Measurements from ENCODE around the gene TSSK3. TPM values are rescaled to one million over a fixed set of nuclear protein-coding genes. Genes with fewer than 3 reads are reported as not detected.

The TSSK3 gene
- total RNA-seq, 1 donor from 2014 or later: 1.0 TPM

DNA sequence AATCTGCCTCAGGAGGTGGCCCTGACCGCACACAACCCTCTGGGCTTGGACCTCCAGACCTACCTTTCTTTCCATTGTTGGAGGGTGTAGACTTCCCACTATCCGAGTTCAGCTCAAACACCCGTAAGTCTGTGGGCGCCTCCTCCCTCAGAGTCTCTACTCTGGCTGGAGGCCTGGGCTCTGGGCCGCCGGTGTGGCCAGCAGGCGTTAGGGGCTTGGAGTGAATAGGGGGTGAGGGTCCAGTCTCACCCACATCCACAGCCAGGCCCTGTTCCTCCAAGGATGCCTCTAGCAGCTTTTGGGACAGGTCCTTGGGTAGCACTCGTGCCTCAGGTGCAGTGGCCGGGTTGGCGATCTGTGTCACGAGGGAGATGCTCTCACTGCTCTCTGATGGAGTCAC lies 13.9 kb downstream of the TSSK3 start:
- no peaks in the 10 kb centered on the region for H3K27me3 ChIP-seq (ENCODE audit: control insufficient read depth in 3 of 3, insufficient read depth in 3 of 3, low read length in 3 of 3)
- H3K27ac ChIP-seq (ENCODE audit: low read depth, low read length): no peak overlapping the region
- H3K36me3 ChIP-seq (ENCODE audit: control insufficient read depth in 3 of 3, insufficient read depth in 3 of 3, low read length in 3 of 3): peaks cover 90 to 93% (median 92%) of the 10 kb centered on the region in 3 donors
- no peaks in the 10 kb centered on the region for H3K9me3 ChIP-seq (ENCODE audit: control insufficient read depth in 3 of 3, low read length in 3 of 3)
- H3K9ac ChIP-seq (ENCODE audit: low read depth in 1 of 3, low read length in 3 of 3): no peak overlapping the region
- no peak overlapping the region for H3K4me3 ChIP-seq (ENCODE audit: low read length in 3 of 3)
- no peaks in the 10 kb centered on the region for H3K4me1 ChIP-seq (ENCODE audit: control insufficient read depth in 3 of 3, insufficient read depth in 3 of 3, low read length in 3 of 3)

DNA sequence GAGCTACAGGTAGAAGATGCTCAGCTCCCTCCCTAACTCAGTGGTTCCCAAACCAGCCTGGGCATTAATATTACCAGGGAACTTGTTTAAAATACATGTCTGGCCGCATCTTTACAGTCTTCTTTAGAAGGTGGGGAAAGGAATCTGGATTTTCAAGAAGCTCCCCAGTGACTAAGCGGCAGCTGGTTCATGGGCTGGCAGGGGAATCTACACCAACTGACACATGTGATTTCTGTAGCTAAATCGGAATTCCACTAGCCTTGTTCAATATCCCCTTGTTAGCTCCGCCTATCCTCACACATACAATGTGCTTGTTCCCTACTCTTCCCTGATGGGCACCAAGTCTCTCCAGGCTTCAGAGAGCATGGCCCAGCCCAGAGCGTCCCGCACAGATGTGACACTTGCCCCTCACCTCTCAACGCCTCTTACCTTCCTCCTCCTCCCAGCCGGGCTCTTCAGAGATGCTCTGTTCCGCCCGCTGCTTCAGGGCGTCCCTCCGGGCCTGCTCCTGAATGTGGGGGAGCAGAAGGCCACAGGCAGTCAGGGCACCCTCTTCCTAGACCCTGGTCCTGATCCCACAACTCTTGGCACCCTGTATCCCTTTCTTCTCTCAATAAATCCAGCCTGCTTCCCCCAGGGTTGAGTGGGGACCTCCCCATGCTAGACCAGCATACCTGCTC lies 15.3 kb downstream of the TSSK3 start:
- no peaks in the 10 kb centered on the region for H3K27me3 ChIP-seq (ENCODE audit: control insufficient read depth in 3 of 3, insufficient read depth in 3 of 3, low read length in 3 of 3)
- no peak overlapping the region for H3K4me3 ChIP-seq (ENCODE audit: low read length in 3 of 3)
- H3K4me1 ChIP-seq (ENCODE audit: control insufficient read depth in 3 of 3, insufficient read depth in 3 of 3, low read length in 3 of 3): no peaks in the 10 kb centered on the region
- H3K27ac ChIP-seq (ENCODE audit: low read depth, low read length): no peak overlapping the region
- no peak overlapping the region for H3K9ac ChIP-seq (ENCODE audit: low read depth in 1 of 3, low read length in 3 of 3)
- H3K36me3 ChIP-seq (ENCODE audit: control insufficient read depth in 3 of 3, insufficient read depth in 3 of 3, low read length in 3 of 3): peaks cover 90 to 94% (median 92%) of the 10 kb centered on the region in 3 donors
- no peaks in the 10 kb centered on the region for H3K9me3 ChIP-seq (ENCODE audit: control insufficient read depth in 3 of 3, low read length in 3 of 3)

DNA sequence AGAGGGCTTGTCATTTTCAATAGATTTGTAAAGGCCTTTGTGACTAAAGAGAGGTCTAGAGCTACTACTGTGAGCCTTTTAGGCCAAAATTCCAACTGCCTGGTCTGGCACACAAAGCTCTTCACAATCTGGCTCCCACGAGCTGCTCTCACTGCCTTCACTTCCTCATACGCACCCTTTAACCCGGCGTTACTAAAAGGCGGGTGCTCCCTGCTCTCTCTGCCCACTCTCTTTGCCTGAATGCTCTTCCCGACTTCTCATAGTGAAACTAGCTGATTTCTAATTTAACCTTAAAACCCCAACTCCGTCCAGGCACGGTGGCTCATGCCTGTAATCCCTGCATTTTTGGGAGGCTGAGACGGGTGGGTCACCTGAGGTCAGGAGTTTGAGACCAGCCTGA lies 17.7 kb downstream of the TSSK3 start:
- H3K9ac ChIP-seq (ENCODE audit: low read depth in 1 of 3, low read length in 3 of 3): no peak overlapping the region
- no peaks in the 10 kb centered on the region for H3K4me1 ChIP-seq (ENCODE audit: control insufficient read depth in 3 of 3, insufficient read depth in 3 of 3, low read length in 3 of 3)
- no peaks in the 10 kb centered on the region for H3K27me3 ChIP-seq (ENCODE audit: control insufficient read depth in 3 of 3, insufficient read depth in 3 of 3, low read length in 3 of 3)
- no peaks in the 10 kb centered on the region for H3K9me3 ChIP-seq (ENCODE audit: control insufficient read depth in 3 of 3, low read length in 3 of 3)
- H3K4me3 ChIP-seq (ENCODE audit: low read length in 3 of 3): no peak overlapping the region
- H3K27ac ChIP-seq (ENCODE audit: low read depth, low read length): no peak overlapping the region
- peaks cover 83 to 93% (median 91%) of the 10 kb centered on the region in 3 donors for H3K36me3 ChIP-seq (ENCODE audit: control insufficient read depth in 3 of 3, insufficient read depth in 3 of 3, low read length in 3 of 3)

DNA sequence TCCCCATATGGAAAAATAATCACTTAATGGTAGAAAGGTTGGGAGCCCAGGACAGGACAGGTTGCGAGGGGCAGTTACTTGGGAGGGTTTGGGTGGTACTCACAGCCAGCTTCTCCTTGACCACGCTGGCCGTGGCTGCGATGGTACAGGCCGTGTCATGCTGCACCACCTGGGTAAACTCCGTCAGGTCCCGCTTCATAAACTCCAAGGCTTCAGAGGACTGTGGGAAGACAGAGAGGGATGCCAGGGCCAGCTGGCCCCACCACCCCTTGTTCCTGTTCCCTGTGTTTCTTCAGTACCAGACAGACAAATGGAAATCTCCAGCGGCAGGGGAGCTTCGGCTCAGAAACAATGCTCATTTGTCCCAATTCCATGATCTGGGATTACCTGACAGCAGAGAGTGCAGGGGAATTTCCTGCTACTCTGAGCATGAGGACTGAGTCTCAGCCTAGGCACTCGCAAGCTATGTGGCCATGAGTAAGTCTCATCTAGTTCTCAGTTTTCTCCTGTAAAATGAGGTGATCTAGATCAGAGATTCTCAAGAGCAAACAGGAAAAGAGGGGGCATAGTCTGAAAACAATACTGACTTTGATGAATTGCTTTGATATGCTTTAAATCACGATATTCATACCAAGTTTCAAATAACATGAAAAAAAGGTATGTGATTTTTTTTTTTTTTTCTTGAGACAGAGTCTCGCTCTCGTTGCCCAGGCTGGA lies 24.5 kb downstream of the TSSK3 start:
- Histone ChIP-seq H3K27ac (ENCODE audit: low read depth, low read length) (no peak overlapping the region), H3K9me3 (ENCODE audit: control insufficient read depth in 3 of 3, low read length in 3 of 3) (no peaks in the 10 kb centered on the region), H3K4me1 (ENCODE audit: control insufficient read depth in 3 of 3, insufficient read depth in 3 of 3, low read length in 3 of 3) (peaks cover 0 to 11% (median 3%) of the 10 kb centered on the region in 3 donors), H3K36me3 (ENCODE audit: control insufficient read depth in 3 of 3, insufficient read depth in 3 of 3, low read length in 3 of 3) (peaks cover 53 to 85% (median 77%) of the 10 kb centered on the region in 3 donors), H3K9ac (ENCODE audit: low read depth in 1 of 3, low read length in 3 of 3) (no peak overlapping the region), H3K4me3 (ENCODE audit: low read length in 3 of 3) (no peak overlapping the region), H3K27me3 (ENCODE audit: control insufficient read depth in 3 of 3, insufficient read depth in 3 of 3, low read length in 3 of 3) (no peaks in the 10 kb centered on the region)

GRCh38 chr1:32388641-32389040 lies 26.3 kb downstream of the TSSK3 start:
- peaks cover 38 to 74% (median 73%) of the 10 kb centered on the region in 3 donors for H3K36me3 ChIP-seq (ENCODE audit: control insufficient read depth in 3 of 3, insufficient read depth in 3 of 3, low read length in 3 of 3)
- H3K27me3 ChIP-seq (ENCODE audit: control insufficient read depth in 3 of 3, insufficient read depth in 3 of 3, low read length in 3 of 3): no peaks in the 10 kb centered on the region
- no peaks in the 10 kb centered on the region for H3K9me3 ChIP-seq (ENCODE audit: control insufficient read depth in 3 of 3, low read length in 3 of 3)
- no peak overlapping the region for H3K4me3 ChIP-seq (ENCODE audit: low read length in 3 of 3)
- H3K4me1 ChIP-seq (ENCODE audit: control insufficient read depth in 3 of 3, insufficient read depth in 3 of 3, low read length in 3 of 3): peaks cover 15 to 28% (median 20%) of the 10 kb centered on the region in 3 donors
- no peak overlapping the region for H3K27ac ChIP-seq (ENCODE audit: low read depth, low read length)
- no peak overlapping the region for H3K9ac ChIP-seq (ENCODE audit: low read depth in 1 of 3, low read length in 3 of 3)

- Histone ChIP-seq H3K9ac (ENCODE audit: low read depth in 1 of 3, low read length in 3 of 3) (no peak overlapping the region), H3K27me3 (ENCODE audit: control insufficient read depth in 3 of 3, insufficient read depth in 3 of 3, low read length in 3 of 3) (no peaks in the 10 kb centered on the region), H3K27ac (ENCODE audit: low read depth, low read length) (no peak overlapping the region), H3K4me3 (ENCODE audit: low read length in 3 of 3) (no peak overlapping the region), H3K36me3 (ENCODE audit: control insufficient read depth in 3 of 3, insufficient read depth in 3 of 3, low read length in 3 of 3) (peaks cover 34 to 52% (median 52%) of the 10 kb centered on the region in 3 donors), H3K4me1 (ENCODE audit: control insufficient read depth in 3 of 3, insufficient read depth in 3 of 3, low read length in 3 of 3) (peaks cover 19 to 38% (median 27%) of the 10 kb centered on the region in 3 donors), H3K9me3 (ENCODE audit: control insufficient read depth in 3 of 3, low read length in 3 of 3) (no peaks in the 10 kb centered on the region)
These were observed 28.8 kb downstream of the TSSK3 start for GRCh38 chr1:32390904-32391870.

DNA sequence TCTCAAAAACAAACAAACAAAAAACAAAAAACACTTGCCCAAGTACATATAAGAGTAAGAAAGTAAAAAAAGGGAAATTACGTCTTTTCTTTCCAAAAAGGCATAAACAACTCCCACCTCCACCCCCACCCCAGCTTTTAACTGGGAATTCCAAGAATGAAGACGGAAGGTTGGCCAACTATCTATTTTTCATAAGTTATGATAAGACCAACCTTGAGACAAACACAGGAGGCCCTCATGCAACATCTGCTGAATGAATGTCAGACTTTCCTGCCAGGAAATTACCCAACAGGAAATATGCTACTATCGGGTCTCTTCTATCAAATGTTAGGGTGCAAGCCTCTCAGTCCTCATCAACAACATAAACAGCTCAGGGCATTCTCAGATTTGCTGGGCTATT lies 30.0 kb downstream of the TSSK3 start:
- Histone ChIP-seq H3K4me3 (ENCODE audit: low read length in 3 of 3) (peak overlapping the region in 1 of 3 donors; percentile 24), H3K4me1 (ENCODE audit: control insufficient read depth in 3 of 3, insufficient read depth in 3 of 3, low read length in 3 of 3) (peaks cover 19 to 38% (median 27%) of the 10 kb centered on the region in 3 donors), H3K27me3 (ENCODE audit: control insufficient read depth in 3 of 3, insufficient read depth in 3 of 3, low read length in 3 of 3) (no peaks in the 10 kb centered on the region)

DNA sequence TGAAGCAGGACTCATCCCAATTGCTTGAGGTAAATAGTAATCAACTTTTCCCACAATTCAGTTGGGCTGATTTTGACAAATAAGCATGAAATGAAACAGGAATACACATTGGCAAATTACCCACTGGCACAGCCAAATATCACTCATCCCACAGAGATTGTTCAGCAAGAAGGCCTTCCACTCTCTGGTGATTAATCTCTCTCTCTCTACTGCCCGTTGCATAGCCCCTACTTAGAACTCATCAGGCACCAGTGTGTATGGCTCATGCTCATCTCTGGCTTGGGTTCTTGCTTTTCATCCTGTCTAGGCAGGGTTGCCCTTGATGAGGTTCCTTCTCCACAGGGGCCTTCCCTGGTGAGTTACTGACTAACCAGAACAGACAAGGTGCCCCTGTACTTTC lies 30.8 kb downstream of the TSSK3 start:
- peak overlapping the region; percentile 98 for H3K27ac ChIP-seq (ENCODE audit: low read depth, low read length)
- H3K27me3 ChIP-seq (ENCODE audit: control insufficient read depth in 3 of 3, insufficient read depth in 3 of 3, low read length in 3 of 3): no peaks in the 10 kb centered on the region
- H3K36me3 ChIP-seq (ENCODE audit: control insufficient read depth in 3 of 3, insufficient read depth in 3 of 3, low read length in 3 of 3): peaks cover 24 to 39% (median 37%) of the 10 kb centered on the region in 3 donors
- peaks cover 19 to 38% (median 27%) of the 10 kb centered on the region in 3 donors for H3K4me1 ChIP-seq (ENCODE audit: control insufficient read depth in 3 of 3, insufficient read depth in 3 of 3, low read length in 3 of 3)
- peak overlapping the region; percentile 89 to 98 (median 92) for H3K4me3 ChIP-seq (ENCODE audit: low read length in 3 of 3)
- H3K9ac ChIP-seq (ENCODE audit: low read depth in 1 of 3, low read length in 3 of 3): peak overlapping the region; percentile 95 to 97 (median 96)
- H3K9me3 ChIP-seq (ENCODE audit: control insufficient read depth in 3 of 3, low read length in 3 of 3): no peaks in the 10 kb centered on the region

More for the DNA sequence above, 30.0 kb downstream of the TSSK3 start:
- H3K9me3 ChIP-seq (ENCODE audit: control insufficient read depth in 3 of 3, low read length in 3 of 3): no peaks in the 10 kb centered on the region
- no peak overlapping the region for H3K9ac ChIP-seq (ENCODE audit: low read depth in 1 of 3, low read length in 3 of 3)
- H3K27ac ChIP-seq (ENCODE audit: low read depth, low read length): no peak overlapping the region
- peaks cover 28 to 45% (median 42%) of the 10 kb centered on the region in 3 donors for H3K36me3 ChIP-seq (ENCODE audit: control insufficient read depth in 3 of 3, insufficient read depth in 3 of 3, low read length in 3 of 3)

DNA sequence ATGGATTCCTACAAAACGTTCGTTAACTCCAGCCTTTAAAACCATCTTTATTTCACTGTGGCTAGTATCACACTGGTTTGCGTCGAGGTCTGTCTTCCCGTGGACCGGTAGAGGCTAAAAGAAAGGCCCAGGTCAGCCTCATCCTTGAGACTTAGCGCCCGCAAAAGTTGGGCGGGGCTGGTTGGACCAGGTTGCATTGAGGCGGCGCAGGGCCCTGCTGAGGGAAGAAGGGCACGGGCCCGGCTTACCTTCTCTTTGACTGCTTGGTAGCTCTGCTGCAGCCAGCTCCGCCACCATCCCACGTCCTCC lies 31.4 kb downstream of the TSSK3 start:
- Histone ChIP-seq H3K9ac (ENCODE audit: low read depth in 1 of 3, low read length in 3 of 3) (peak overlapping the region; percentile 95 to 97 (median 96)), H3K9me3 (ENCODE audit: control insufficient read depth in 3 of 3, low read length in 3 of 3) (no peaks in the 10 kb centered on the region), H3K4me1 (ENCODE audit: control insufficient read depth in 3 of 3, insufficient read depth in 3 of 3, low read length in 3 of 3) (peaks cover 19 to 38% (median 27%) of the 10 kb centered on the region in 3 donors), H3K27me3 (ENCODE audit: control insufficient read depth in 3 of 3, insufficient read depth in 3 of 3, low read length in 3 of 3) (no peaks in the 10 kb centered on the region), H3K27ac (ENCODE audit: low read depth, low read length) (peak overlapping the region; percentile 98), H3K4me3 (ENCODE audit: low read length in 3 of 3) (peak overlapping the region; percentile 89 to 98 (median 92)), H3K36me3 (ENCODE audit: control insufficient read depth in 3 of 3, insufficient read depth in 3 of 3, low read length in 3 of 3) (peaks cover 21 to 39% (median 32%) of the 10 kb centered on the region in 3 donors)

Data from skeletal muscle tissue (tissue), 4 donors.